HG02938 (cell line): ENCODE data around the gene TBC1D14.
"Not testable (repeated sequence)": the region's sequence is repeated elsewhere in the genome, so short reads cannot be mapped to it uniquely, and the experiment has no call there.

Experiments
- ATAC-seq: cut with Tn5 transposase; IDR thresholded peaks from one replicate; pipeline ENCODE4 v1.9.1; 2021; ENCODE audit warnings: mild to moderate bottlenecking, moderate library complexity; ENCODE audit not compliant: unreplicated experiment

The TBC1D14 gene

DNA sequence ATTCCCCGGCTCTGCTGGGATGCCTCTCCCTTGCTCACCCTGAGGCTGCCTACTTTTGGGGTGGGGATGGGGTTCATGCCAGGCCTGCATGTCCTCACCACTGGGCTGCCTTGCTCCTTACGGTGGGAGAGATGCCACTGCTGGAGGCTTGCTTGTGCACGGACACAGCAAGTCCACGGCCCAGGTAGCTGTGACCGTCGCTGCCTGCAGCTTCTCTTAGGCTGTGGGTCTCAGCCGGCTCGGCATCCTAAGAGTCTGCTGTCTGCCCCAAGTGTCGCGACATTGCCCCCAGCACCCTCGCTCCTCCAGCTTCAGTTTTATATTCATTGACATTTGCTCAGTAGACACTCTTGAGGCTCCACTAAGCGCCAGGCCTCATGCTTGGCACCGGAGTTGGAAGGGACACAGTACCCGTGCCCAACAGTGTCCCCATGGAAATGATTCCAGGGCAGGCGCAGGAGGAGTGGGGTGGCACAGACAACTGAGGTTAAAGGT lies 58.3 kb downstream of the TBC1D14 start:
- ATAC-seq: no peak

DNA sequence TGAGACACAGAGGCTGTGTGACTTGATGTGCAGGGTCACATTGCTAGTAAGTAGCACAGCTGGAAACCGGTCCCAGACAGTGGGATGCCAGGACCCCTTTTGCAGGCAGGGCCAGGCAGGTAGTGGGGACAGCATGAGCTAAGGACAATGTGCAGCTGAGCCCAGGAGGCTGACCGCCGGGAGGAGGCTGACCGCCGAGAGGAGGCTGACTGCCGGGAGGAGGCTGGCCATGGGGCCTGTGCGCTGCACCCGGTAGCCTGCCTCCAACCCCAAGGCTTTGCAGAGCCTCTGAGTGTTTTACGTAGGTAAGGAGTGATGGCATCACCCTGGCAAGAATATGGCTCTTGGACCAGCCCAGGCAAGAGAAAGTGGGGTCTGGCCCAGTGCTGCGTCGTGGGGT lies 58.9 kb downstream of the TBC1D14 start:
- ATAC-seq: no peak

DNA sequence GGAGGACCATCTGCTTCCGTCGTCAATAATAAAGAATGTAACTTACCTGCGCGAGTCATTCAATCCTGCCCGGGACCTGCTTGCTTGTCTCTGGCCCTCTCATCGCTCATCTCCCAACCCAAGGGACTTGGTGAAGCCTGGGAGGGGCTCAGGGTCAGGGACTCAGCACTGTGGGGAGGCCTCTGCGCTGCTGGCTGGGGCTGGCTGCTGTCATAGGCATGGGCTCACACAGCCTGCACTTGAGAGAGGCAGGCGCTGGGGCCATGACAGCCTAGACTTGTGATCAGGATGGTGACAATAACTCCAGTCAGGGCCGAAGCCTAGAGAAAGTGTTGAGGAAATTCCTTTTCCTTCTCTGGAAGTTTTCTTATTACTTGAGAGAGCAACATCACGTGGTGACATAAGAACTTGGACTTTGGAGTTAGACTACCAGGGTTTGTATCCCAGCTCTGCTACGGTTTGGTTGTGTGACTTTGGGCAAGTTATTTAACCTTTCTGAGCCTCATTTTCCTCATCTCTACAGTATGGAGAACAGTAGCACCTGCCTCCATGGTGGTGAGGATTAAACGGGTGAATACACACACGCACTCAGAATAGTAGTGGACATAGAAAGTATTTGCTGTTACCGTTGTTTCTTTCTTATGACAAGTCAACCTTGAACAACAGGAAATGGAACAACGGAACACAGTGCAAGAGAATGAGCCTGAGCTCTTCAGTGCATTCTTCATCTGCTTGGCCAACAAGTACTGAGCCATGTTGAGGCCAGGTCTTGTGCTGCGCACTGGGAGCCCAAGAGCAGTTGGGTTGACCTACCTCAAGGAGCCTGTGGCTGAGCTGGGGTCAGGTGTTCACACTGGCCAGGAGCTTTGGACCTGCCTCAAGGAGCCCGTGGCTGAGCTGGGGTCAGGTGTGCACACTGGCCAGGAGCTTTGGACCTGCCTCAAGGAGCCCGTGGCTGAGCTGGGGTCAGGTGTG lies 60.5 kb downstream of the TBC1D14 start:
- peak; percentile 88 for ATAC-seq

DNA sequence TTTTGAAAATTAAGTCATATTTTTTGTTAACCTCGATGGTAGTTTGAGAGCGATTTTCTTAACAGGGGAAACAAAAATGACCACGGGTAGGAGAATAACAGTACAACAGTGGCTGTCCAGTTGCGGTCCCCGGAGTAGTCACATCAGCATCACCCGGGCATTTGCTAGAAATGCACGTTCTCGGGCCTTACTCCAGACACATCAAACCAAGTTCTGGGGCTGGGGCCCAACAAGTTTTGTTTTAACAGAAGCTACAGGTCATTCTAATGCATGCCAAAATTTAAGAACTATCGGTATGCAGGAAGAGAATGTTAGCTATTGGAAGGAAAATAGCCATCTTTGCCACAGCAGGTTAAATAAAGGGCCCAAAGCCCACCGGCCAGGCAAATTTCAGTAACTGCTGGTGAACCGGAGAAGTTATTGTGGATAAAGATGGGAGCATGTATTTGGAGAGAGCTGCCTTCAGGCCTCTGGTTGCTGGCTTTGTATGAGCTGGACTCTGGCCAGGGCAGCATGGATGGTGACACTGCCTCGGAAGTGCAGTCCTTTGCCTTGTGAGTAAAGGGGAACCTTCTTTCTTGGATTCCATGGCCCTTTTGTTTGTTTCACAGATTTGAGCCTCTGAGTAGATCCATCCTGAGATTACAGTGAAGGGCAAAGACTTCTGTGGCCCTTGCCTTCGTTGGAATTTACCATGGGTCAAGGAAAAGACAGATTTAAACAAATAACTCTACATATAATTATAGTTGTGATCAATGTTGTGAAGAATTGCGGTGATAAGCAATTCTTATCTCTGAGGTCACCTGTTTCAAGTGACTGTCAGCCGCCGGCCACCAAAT lies 62.1 kb downstream of the TBC1D14 start:
- no peak for ATAC-seq

DNA sequence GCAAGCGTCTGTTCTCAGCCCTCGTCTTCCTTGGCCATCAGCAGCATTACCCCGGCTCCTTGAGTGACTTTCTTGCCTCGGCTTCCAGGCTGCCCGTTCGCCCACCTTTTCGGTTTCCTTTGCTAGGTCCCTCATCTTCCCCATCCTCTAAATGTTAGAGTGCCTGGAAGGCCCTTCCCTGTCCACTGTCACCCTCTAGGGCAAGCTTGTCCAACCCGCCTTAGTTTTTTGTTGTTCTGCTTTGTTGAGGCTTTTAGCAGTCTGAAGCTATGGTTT lies 62.7 kb downstream of the TBC1D14 start:
- no peak for ATAC-seq

DNA sequence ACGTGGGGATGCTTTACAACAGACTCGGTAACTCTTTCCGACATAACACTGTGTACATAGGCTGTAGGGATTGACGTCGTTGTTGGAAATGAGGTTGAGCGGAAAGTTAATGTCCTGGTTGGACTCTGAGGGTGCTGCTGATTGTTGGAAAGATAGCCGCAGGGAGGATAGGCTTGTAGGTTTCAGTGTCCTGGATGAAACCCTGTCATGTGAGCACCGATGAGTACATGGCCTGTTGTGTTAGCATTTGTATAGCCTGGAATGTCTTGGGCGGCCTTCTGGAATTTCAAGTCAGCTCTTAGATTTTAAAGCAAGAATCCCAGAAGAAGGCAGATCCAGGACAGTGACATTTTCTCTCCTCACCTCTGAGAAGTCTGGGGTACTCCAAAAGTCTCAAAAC lies 63.3 kb downstream of the TBC1D14 start:
- no peak for ATAC-seq

DNA sequence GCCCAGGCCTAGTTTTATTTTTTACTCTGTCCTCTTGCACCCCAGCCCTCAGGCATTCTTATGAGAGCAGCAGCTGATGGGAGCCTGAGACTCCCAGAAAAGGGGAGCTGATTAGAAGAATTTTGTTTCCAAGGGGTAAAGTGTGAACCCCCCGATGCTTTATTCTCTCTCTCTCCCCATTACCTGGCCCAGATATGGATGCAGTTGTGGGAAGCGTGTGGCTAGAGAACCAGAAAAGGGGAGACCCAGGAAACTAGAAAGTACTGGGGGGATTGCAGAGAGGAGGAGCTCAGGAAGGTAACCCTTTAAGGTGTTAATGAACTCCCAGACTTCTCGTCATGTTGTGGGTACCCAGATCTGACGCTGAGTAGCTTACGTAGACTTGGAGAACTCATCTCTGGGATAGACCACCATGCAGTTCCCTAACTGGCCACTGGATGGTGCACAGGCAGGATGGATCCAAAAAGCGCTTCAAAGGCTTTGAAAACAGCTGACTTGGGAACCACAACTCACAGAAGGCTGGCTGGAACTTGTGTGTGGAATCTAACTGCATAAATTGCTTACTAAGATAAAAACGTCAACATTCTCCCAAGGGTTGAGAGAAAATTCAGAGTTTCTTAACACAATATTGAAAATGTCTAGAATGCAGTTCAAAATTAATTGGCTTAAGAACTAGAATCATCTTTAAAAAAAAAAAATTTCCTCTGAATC lies 64.7 kb downstream of the TBC1D14 start:
- ATAC-seq: no peak

DNA sequence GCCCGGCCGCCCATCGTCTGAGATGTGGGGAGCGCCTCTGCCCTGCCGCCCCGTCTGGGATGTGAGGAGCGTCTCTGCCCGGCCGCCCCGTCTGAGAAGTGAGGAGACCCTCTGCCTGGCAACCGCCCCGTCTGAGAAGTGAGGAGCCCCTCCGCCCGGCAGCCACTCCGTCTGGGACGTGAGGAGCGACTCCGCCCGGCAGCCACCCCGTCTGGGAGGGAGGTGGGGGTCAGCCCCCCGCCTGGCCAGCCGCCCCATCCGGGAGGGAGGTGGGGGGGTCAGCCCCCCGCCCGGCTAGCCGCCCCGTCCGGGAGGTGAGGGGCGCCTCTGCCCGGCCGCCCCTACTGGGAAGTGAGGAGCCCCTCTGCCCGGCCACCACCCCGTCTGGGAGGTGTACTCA lies 68.2 kb downstream of the TBC1D14 start:
- ATAC-seq: not testable (repeated sequence)

DNA sequence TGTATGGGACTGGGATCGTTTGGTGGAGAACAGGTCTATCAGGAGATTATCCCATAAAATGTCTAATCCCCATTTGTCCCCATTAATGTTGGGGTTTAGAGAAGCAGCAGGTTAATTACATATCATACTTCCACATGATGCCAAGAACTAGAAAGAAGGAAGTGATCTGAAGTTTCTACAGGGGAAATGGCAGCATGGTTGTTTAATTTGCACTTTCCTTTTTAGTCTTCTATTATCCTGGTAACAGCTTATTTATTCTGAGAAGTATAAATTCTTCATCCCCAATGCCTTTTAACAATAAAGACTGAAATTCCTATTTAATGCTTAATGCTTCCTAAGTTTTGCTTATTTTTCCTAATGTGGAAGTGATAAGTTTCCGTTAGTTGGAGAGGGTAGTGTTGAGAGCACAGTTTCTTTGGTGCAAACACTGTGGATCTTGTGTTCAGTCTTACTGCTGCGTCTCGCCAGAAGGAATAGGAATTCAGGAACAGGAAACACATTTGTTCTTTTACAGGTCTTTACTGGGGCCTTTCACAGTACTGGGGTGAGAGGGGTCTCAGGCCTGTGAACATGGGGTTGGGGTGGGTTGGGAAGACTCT lies 74.0 kb downstream of the TBC1D14 start:
- ATAC-seq: no peak

DNA sequence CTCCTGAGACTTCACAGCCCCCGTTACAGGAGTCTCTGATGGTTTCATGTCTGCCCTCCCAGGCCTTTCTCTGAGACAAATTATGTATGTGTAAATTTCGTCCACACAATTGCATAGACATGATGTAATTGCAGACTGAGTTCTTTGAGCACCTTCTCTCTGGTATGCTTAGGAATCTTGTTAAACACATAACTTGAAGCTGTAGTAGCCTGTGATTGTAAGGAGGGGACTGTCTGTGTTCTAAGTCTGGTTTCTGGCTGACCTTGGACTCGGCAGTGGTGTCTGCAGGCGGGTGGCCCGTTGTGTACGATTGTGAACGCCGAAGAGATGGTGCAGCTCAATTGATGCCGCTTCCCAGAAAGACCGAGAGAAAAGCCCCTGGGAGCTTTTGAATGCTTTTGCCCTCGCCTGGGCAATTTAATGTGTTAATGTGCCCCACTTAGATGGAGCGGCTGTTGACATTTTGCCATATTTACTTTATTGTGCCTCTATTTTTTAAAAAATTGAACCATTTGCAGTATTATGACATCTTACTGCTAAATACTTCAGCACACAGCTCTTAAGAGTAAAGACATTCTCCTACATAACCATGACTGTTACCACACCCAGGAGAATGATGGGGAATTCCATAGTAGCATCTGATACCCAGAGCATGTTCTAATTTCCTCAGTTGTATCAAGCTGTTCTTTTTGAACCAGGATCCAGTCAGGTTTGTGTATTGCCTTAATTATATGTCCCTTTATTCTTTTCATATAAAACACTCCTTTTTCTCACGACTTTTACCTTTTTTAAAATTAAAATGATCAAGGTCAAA lies 75.2 kb downstream of the TBC1D14 start:
- no peak for ATAC-seq

DNA sequence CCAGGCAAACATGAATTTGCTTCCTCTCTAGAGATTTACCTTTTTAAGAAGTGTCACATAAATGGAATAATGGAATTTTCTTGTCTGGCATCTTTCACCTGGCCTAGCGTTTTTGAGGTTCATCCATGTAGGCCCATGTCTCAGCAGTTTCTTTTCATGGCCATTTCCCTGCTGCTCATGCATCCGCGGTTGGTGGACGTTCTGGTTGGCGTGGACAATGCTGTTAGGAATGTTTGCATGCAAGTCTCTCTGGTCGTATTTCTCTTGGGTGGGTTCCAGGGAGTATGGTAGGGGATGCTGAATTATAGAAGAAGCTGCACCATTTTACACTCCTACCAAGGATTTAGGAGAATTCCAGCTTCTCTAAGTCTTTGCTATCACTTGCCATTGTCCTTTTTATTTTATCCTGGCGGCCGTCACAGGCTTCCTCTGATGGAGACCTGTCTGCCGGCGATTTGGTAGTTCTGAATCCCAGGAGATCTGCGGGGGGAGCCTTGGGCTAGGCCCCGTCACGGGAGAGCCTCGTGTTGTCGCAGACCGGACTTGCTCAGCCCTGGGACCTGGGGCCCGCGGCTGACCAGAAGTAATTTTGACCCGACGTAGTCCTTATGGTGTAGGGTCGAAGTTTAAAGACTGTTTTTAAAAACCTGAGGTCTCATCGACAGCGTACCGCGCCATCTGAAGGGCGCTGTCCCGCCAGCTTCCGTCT lies 76.6 kb downstream of the TBC1D14 start:
- ATAC-seq: no peak

DNA sequence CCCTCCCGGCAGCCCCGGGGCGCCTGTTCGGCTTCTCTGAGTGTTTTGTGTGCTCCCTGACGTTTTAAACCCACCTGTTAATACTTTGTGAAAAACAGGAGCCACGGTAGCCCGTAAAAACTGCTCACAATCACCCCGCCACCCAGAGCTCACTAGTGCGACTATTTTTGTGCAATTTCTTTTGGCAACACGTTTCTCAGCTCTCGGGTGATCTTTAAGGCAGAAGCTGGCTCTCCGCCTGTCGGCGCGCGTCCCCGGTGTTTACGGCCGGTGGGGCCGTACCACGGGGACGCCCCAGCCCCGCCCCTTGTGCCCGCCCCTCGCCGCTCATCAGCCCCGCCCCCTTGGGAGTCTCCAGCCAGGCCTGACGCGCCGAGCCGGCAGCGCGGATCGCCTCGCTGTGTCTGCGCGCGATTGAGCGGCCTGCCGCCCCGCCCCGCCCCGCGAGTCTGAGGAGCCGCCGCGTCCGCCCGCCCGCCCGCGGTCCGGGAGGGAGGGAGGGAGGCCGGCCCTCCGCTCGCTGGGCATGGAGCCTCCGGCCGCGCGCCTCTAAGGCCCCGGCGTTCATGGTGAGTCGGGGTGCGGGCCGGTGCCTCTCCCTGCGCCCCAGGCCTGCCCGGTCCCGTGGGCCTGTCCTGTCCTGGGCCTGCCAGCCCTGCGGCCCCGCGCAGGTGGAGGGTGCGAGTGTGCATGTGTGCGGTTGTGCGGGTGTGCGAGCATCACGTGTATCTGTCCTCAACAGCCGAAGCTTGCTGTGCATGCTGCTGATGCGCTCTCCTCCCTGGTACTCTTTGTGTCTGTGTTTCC lies 77.4 kb downstream of the TBC1D14 start:
- peak; percentile 68 for ATAC-seq

DNA sequence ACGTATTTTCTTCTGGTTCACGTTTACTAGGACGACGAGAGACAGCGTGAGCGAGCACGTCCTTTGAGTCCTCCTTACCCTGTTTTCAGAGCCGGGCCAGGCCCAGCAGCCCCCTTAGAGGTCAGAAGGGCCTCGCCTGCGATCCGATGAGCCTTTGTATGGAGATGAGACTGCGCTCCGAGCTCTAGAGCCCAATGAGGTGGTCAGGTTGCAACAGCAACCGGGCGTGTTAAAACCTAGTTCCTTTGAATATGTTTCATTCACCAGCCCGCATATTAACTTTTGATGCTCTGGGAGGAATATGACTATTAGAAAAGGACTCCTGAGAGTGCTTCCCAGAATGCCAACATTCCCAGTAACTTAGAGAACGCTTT lies 77.9 kb downstream of the TBC1D14 start:
- peak; percentile 14 for ATAC-seq

DNA sequence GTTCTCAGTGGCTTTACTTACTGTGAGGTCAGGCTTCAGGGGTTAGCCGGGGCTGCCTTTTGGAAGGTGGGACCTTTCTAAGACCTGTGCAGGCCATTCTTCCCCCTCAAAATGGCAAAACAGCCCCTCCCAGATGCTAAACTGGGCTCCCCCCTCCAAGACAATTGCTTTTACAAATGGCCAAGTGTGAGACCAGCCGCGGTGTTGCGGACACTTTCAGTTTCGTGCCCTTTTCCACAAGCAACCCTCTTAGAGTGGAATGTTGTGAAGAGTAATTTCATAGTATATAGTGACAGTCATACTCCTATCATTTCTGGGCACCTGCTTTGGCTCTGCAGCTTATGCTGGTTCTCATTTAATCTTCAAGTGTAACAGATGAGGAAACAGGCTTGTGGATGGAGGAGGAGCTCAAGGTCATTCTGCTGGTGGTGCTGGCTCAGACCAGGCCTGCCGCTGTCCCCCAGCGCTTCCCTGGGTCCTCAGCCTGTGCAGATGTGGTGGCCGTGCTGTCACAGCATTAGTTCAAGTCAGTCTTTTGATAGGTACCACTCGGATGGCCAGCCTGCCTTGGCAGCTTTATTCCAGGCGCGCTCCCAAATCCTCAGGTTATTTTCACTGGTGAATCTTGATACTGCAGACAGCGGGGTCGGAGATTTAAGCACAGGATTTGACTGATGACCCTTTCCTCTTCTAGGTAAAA lies 78.5 kb downstream of the TBC1D14 start:
- no peak for ATAC-seq

DNA sequence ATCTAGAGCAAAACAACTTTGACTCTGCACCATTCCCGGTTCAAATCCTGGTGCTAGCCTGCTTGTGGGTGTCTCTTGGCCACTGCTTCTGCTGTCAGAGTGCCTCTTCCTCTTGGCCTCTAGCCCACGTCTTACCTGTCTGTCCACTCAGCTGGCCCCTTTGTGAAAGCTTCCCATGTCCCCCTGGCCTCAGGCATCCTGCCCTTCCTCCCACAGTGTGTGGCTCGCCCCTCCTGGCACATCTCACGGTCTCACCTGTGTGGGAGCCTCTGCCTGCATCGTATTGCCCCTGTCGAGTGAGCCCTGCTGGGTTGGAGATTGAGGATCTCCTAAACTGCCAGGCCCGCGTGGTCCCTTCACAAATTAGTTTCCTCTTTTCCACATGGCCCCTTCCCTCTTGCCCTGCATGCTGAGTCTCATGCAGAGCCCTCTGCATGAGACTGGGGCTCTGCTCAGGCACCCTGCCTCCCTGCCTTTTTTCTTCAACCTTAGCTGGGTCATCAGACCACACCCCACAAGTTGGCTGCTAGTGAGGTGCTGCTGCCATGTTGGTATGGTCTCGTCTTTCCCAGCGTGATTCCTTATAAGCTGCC lies 79.8 kb downstream of the TBC1D14 start:
- no peak for ATAC-seq

DNA sequence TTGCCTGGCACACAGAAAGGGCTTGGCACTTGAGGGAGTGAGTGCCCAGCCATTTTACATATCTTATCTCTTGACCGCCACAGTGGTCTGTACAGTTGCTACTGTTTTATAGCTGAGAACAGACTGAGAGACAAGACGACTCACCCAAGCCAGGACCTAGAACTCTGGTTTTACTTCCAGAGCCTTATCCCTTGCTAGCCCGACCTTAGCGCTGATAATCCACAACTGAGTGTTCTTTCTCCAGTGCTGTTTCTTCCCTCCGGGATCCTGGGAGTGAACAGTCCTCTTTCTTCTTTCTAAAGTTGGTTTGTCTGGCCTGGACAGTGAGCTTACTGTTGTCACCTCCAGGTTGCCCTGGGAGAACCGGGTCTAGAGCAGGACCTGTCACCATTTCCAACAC lies 81.0 kb downstream of the TBC1D14 start:
- ATAC-seq: no peak

DNA sequence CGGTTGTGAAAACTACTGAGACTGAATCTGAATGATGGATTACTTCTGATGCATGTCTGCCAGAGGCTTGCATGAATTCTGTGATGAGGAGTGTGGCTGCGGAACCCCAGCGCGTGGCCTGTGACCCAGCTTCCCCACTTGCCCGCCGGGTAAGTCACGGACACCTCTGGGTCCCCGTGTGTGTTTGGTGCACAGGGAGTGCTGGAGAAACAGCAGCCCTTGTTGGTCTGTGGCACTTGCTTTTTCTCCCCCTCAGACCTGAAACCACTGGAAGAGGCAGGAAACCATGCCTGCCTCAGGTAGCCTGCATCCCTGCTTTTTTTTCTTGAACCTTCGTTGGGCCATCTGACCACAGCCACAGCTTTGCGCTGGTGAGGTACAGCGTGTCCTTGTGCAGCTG lies 81.6 kb downstream of the TBC1D14 start:
- no peak for ATAC-seq
